GM18502 (cell line): ENCODE measurements around the gene SLC22A17.

Experiments used
- ATAC-seq: cut with Tn5 transposase; IDR thresholded peaks from one replicate; pipeline ENCODE4 v1.9.1; 2021; ENCODE audit warnings: mild to moderate bottlenecking; ENCODE audit not compliant: unreplicated experiment, poor library complexity

The SLC22A17 gene

GRCh38 chr14:23382731-23383440, 30.2 kb upstream of the SLC22A17 start:
- ATAC-seq, result no peak

GRCh38 chr14:23382276-23382675, 29.6 kb upstream of the SLC22A17 start:
- no peak for ATAC-seq

- no peak for ATAC-seq
These were observed 29.2 kb upstream of the SLC22A17 start for GRCh38 chr14:23381871-23382270.

- ATAC-seq, result no peak
These were observed 28.3 kb upstream of the SLC22A17 start for GRCh38 chr14:23380976-23381375.

- ATAC-seq, result no peak
These were observed 27.7 kb upstream of the SLC22A17 start for GRCh38 chr14:23380197-23380914.

- ATAC-seq, result no peak
These were observed 26.9 kb upstream of the SLC22A17 start for GRCh38 chr14:23379366-23380196.

- no peak for ATAC-seq
These were observed 26.0 kb upstream of the SLC22A17 start for GRCh38 chr14:23378612-23379220.

GRCh38 chr14:23377573-23378563, 25.2 kb upstream of the SLC22A17 start:
- ATAC-seq, result no peak

- ATAC-seq, result no peak
These were observed 24.5 kb upstream of the SLC22A17 start for GRCh38 chr14:23377198-23377550.

- ATAC-seq, result no peak
These were observed 24.0 kb upstream of the SLC22A17 start, which contains the start of gene CMTM5 for GRCh38 chr14:23376482-23377197. TSS of gene CMTM5 (plus strand) at chr14:23377046. CDS start at chr14:23377252, 206 bp downstream.

GRCh38 chr14:23375527-23376251, 23.0 kb upstream of the SLC22A17 start:
- no peak for ATAC-seq

GRCh38 chr14:23373041-23373440, 20.4 kb upstream of the SLC22A17 start:
- ATAC-seq, result no peak

GRCh38 chr14:23372509-23372908, 19.8 kb upstream of the SLC22A17 start, which contains the start of gene IL25:
TSS of gene IL25 (plus strand) at chr14:23372809.
- no peak for ATAC-seq

GRCh38 chr14:23371865-23372264, 19.2 kb upstream of the SLC22A17 start:
- ATAC-seq, result no peak

- ATAC-seq, result no peak
These were observed 17.5 kb upstream of the SLC22A17 start for GRCh38 chr14:23370221-23370620.

GRCh38 chr14:23366426-23366921, 13.8 kb upstream of the SLC22A17 start:
- ATAC-seq, result no peak

- no peak for ATAC-seq
These were observed 13.2 kb upstream of the SLC22A17 start for GRCh38 chr14:23365732-23366425.
